Upper lobe of left lung (tissue), 4 donors: ENCODE data around the gene PVALEF.

Experiments used
- EP300 ChIP-seq, 4 donors: sonication (generic); formaldehyde crosslinking; IDR thresholded peaks; one replicate each; pipeline ENCODE4 v1.5.1; 2017; ENCODE audit warnings: antibody characterized with exemption in 4 of 4, control low read depth in 2 of 4
- POLR2A ChIP-seq, 4 donors: fragments of 450-650 bp; IDR thresholded peaks; one replicate each; pipeline ENCODE4 v1.5.1; 2016 to 2017; ENCODE audit warnings: antibody characterized with exemption in 4 of 4, mild to moderate bottlenecking in 2 of 4
- TF ChIP-seq, protein P1 (sequence below), 6 experiments: fragments of 450-650 bp in 4 of 6; fragments of 200-600 bp in 2 of 6; sonication (generic) in 2 of 6; IDR thresholded peaks; one replicate each; pipeline ENCODE4 v1.5.1; 2016 to 2019; ENCODE audit warnings: antibody characterized with exemption in 6 of 6

DNA sequence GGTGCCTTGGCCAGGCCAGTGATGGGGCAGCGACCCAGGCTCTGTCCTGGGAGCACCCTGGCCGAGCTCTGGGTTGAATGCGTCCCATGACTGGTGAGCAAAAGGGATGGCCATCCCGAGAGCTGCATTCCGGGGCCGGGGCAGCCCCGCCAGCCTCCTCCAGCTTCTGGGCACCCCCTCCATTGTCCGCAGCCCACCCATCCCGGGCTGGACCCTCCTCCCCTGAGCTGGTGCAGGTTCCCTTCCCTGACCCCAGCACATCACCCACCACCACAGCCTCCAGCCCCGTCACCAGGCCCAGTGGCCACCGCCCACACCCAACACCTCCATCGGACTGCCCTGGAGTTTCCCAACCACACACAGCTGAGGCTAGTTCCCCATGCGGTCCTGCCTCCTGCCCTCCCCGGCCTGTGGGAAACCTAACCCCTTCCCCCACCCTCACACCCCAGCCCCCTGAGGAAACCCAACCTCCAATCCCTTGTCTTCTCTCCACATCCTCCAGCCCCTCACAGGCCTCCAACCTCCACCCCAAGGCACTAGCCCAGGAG, 16.2 kb upstream of the PVALEF start:
- TF ChIP-seq, protein P1, sequence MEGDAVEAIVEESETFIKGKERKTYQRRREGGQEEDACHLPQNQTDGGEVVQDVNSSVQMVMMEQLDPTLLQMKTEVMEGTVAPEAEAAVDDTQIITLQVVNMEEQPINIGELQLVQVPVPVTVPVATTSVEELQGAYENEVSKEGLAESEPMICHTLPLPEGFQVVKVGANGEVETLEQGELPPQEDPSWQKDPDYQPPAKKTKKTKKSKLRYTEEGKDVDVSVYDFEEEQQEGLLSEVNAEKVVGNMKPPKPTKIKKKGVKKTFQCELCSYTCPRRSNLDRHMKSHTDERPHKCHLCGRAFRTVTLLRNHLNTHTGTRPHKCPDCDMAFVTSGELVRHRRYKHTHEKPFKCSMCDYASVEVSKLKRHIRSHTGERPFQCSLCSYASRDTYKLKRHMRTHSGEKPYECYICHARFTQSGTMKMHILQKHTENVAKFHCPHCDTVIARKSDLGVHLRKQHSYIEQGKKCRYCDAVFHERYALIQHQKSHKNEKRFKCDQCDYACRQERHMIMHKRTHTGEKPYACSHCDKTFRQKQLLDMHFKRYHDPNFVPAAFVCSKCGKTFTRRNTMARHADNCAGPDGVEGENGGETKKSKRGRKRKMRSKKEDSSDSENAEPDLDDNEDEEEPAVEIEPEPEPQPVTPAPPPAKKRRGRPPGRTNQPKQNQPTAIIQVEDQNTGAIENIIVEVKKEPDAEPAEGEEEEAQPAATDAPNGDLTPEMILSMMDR (IDR thresholded peaks at IDR 0.05), result no peak
- no peak for TF ChIP-seq EP300 (IDR thresholded peaks at IDR 0.05)
- TF ChIP-seq POLR2A (IDR thresholded peaks at IDR 0.05), result no peak
